Cerebellar cortex (tissue), 1 donor: ENCODE data around the gene BRIP1.
"Not testable (repeated sequence)": the region's sequence is repeated elsewhere in the genome, so short reads cannot be mapped to it uniquely, and the experiment has no call there.

Source experiments
- DNase-seq: peaks from one replicate; pipeline ENCODE4 v3.0.0-alpha.2; 2015; ENCODE audit warnings: low spot score

The BRIP1 gene

GRCh38 chr17:61863801-61864126 is 436 bp upstream of the BRIP1 start:
- no peak for DNase-seq

GRCh38 chr17:61862105-61862574 is 1.2 kb downstream of the BRIP1 start:
- no peak for DNase-seq

GRCh38 chr17:61860397-61860796 is 2.9 kb downstream of the BRIP1 start:
- not testable (repeated sequence) for DNase-seq

GRCh38 chr17:61856035-61856434 is 7.3 kb downstream of the BRIP1 start:
- no peak for DNase-seq

GRCh38 chr17:61852857-61853256 is 10.5 kb downstream of the BRIP1 start:
- DNase-seq: no peak

GRCh38 chr17:61849674-61850073 is 13.7 kb downstream of the BRIP1 start:
- DNase-seq: no peak

- no peak for DNase-seq
These were observed 14.4 kb downstream of the BRIP1 start for GRCh38 chr17:61848896-61849295.

GRCh38 chr17:61848247-61848646 is 15.1 kb downstream of the BRIP1 start:
- no peak for DNase-seq

- DNase-seq: no peak
These were observed 15.7 kb downstream of the BRIP1 start for GRCh38 chr17:61847659-61848058.

GRCh38 chr17:61846761-61847375 is 16.5 kb downstream of the BRIP1 start:
- DNase-seq: no peak

GRCh38 chr17:61846088-61846487 is 17.2 kb downstream of the BRIP1 start:
- DNase-seq: no peak

- no peak for DNase-seq
These were observed 19.9 kb downstream of the BRIP1 start for GRCh38 chr17:61843435-61843834.

GRCh38 chr17:61842899-61843298 is 20.4 kb downstream of the BRIP1 start:
- DNase-seq: no peak

GRCh38 chr17:61839300-61839786 is 24.0 kb downstream of the BRIP1 start:
- DNase-seq: no peak

GRCh38 chr17:61837175-61838051 is 25.9 kb downstream of the BRIP1 start:
- peak; percentile 51 for DNase-seq

- no peak for DNase-seq
These were observed 26.8 kb downstream of the BRIP1 start for GRCh38 chr17:61836266-61837174.

GRCh38 chr17:61835606-61836005 is 27.7 kb downstream of the BRIP1 start:
- no peak for DNase-seq

- DNase-seq: no peak
These were observed 28.7 kb downstream of the BRIP1 start for GRCh38 chr17:61834610-61835009.

- DNase-seq: no peak
These were observed 29.7 kb downstream of the BRIP1 start for GRCh38 chr17:61833536-61834193.

- DNase-seq: no peak
These were observed 30.9 kb downstream of the BRIP1 start for GRCh38 chr17:61832463-61832862.

- no peak for DNase-seq
These were observed 32.2 kb downstream of the BRIP1 start for GRCh38 chr17:61831099-61831498.

GRCh38 chr17:61828694-61829093 is 34.6 kb downstream of the BRIP1 start:
- no peak for DNase-seq
